Gastroesophageal sphincter (tissue), 3 donors: ENCODE measurements around the gene MRPL48.

Experiments used
- CTCF ChIP-seq, 4 experiments: fragments of 200-600 bp in 2 of 4; fragments of 450-650 bp in 2 of 4; sonication (generic) in 1 of 4; IDR thresholded peaks; one replicate each; pipeline ENCODE4 v1.5.1; 2017 to 2019; ENCODE audit warnings: antibody characterized with exemption in 4 of 4, mild to moderate bottlenecking in 2 of 4, moderate library complexity in 2 of 4
- EP300 ChIP-seq: sonication (generic); formaldehyde crosslinking; IDR thresholded peaks from one replicate; pipeline ENCODE4 v1.6.1; 2017; ENCODE audit warnings: antibody characterized with exemption, mild to moderate bottlenecking
- POLR2A ChIP-seq, 2 donors: fragments of 450-650 bp; IDR thresholded peaks; one replicate each; pipeline ENCODE4 v1.6.1; 2017; ENCODE audit warnings: antibody characterized with exemption in 2 of 2, mild to moderate bottlenecking in 2 of 2, moderate library complexity in 1 of 2
- POLR2AphosphoS5 ChIP-seq: sonication (generic); formaldehyde crosslinking; IDR thresholded peaks from one replicate; pipeline ENCODE4 v1.6.1; 2017; ENCODE audit warnings: antibody characterized with exemption

- no peak for TF ChIP-seq CTCF (IDR thresholded peaks at IDR 0.05)
- no peak for TF ChIP-seq POLR2A (IDR thresholded peaks at IDR 0.05)
- TF ChIP-seq POLR2AphosphoS5 = no peak
- TF ChIP-seq EP300 = no peak
Observed at GRCh38 chr11:73760135-73760678, 27.5 kb upstream of the MRPL48 start.
